Naive thymus-derived CD4-positive, alpha-beta T cell (primary cell): Measurements from ENCODE around the gene WDR7. TPM values are rescaled to one million over a fixed set of nuclear protein-coding genes. Genes with fewer than 3 reads are reported as not detected.
A peak's percentile ranks its signal among the peaks of the same experiment; 100 is the strongest.

Experiments
- ATAC-seq: fragments of 150-1000 bp; cut with Tn5 transposase; 2 replicates; pipeline ENCODE4 v1.10.0; 2021; ENCODE audit warnings: mild to moderate bottlenecking, moderate library complexity
- CTCF ChIA-PET: fragments of 350-600 bp; sonication (Branson Sonifier 250); formaldehyde crosslinking; loops from one replicate; lab custom pipeline; 2021; ENCODE audit warnings: antibody characterized with exemption; lab: Charles Lee
- POLR2A ChIA-PET: fragments of 350-600 bp; sonication (Branson Sonifier 250); formaldehyde crosslinking; loops from one replicate; lab custom pipeline; 2021; ENCODE audit warnings: antibody characterized with exemption, inconsistent platforms; lab: Charles Lee
- DNase-seq, 9 donors: peaks; one replicate each; pipeline versions ENCODE4 v3.0.0 to v3.0.0-alpha.2; 2020 to 2022; ENCODE audit warnings: mixed read lengths in 1 of 9
- H3K27ac ChIP-seq: one replicate; pipeline ENCODE4 v1.7.0; 2013; ENCODE audit warnings: mild to moderate bottlenecking, low read depth, low read length, moderate library complexity
- H3K27me3 ChIP-seq, 2 donors: one replicate each; pipeline ENCODE4 v1.7.0; 2013; ENCODE audit warnings: low read length in 2 of 2, mild to moderate bottlenecking in 2 of 2, moderate library complexity in 2 of 2; ENCODE audit not compliant: control insufficient read depth in 2 of 2, insufficient read depth in 2 of 2
- H3K36me3 ChIP-seq, 3 experiments: 1 replicate in 2 of 3; 2 replicates in 1 of 3; pipeline ENCODE4 v1.7.0; 2013; ENCODE audit warnings: low read length in 3 of 3, mild to moderate bottlenecking in 3 of 3, moderate library complexity in 1 of 3; ENCODE audit not compliant: insufficient read depth in 3 of 3, control insufficient read depth in 2 of 3
- H3K4me1 ChIP-seq, 2 donors: one replicate each; pipeline ENCODE4 v1.7.0; 2013; ENCODE audit warnings: low read length in 2 of 2, mild to moderate bottlenecking in 2 of 2, moderate library complexity in 1 of 2; ENCODE audit not compliant: control insufficient read depth in 2 of 2, insufficient read depth in 2 of 2
- H3K4me3 ChIP-seq: 2 replicates; pipeline ENCODE4 v1.7.0; 2013; ENCODE audit warnings: mild to moderate bottlenecking, low read length
- H3K9me3 ChIP-seq, 3 experiments: 1 replicate in 2 of 3; 2 replicates in 1 of 3; pipeline ENCODE4 v1.7.0; 2013; ENCODE audit warnings: low read length in 3 of 3; ENCODE audit not compliant: control insufficient read depth in 2 of 3
- H3K27ac Mint-ChIP-seq, 9 donors: one replicate each; pipeline ENCODE4 v1.8.0; 2020 to 2022; ENCODE audit warnings: mixed read lengths in 9 of 9, mild to moderate bottlenecking in 8 of 9, moderate library complexity in 5 of 9, inconsistent platforms in 2 of 9
- H3K27me3 Mint-ChIP-seq, 5 donors: one replicate each; pipeline ENCODE4 v1.8.0; 2021 to 2022; ENCODE audit warnings: mixed read lengths in 5 of 5, mild to moderate bottlenecking in 1 of 5
- H3K36me3 Mint-ChIP-seq, 5 donors: one replicate each; pipeline ENCODE4 v1.8.0; 2020 to 2022; ENCODE audit warnings: mixed read lengths in 5 of 5, mild to moderate bottlenecking in 3 of 5, inconsistent platforms in 1 of 5
- H3K4me1 Mint-ChIP-seq, 7 donors: one replicate each; pipeline ENCODE4 v1.8.0; 2020 to 2022; ENCODE audit warnings: mixed read lengths in 7 of 7, mild to moderate bottlenecking in 3 of 7, inconsistent platforms in 1 of 7
- H3K4me3 Mint-ChIP-seq, 10 donors: one replicate each; pipeline ENCODE4 v1.8.0; 2020 to 2022; ENCODE audit warnings: mild to moderate bottlenecking in 10 of 10, mixed read lengths in 10 of 10, moderate library complexity in 6 of 10, inconsistent platforms in 2 of 10
- H3K9me3 Mint-ChIP-seq, 11 donors: one replicate each; pipeline ENCODE4 v1.8.0; 2020 to 2022; ENCODE audit warnings: mixed read lengths in 11 of 11, mild to moderate bottlenecking in 4 of 11, inconsistent platforms in 1 of 11, moderate library complexity in 1 of 11
- intact Hi-C, 2 donors: fragments of 100-400 bp; cut with micrococcal nuclease; formaldehyde crosslinking; loops; one replicate each; pipeline ENCODE4 v1.15.1; 2023
- polyA plus RNA-seq, 2 donors: library from polyadenylated mRNA; unstranded; fragments of 300-500 nt; fragmentation: Illumina TruSeq; gene quantifications; one replicate each; pipeline ENCODE4 v1.2.3, GENCODE V29; 2021
- total RNA-seq, 6 experiments: library from RNA in 5 of 6; stranded (reverse) in 5 of 6; gene quantifications; 1 replicate in 5 of 6; 2 replicates in 1 of 6; pipeline ENCODE4 v1.2.3 and lab custom pipeline; 2021 to 2026

Gene WDR7
- total and polyA plus RNA-seq, 7 experiments from 2014 or later, result 28.3 to 59.8 (median 50.1) TPM

GRCh38 chr18:57062844-57063243 is 411.7 kb downstream of the WDR7 start:
- no peaks in the 10 kb centered on the region for H3K27me3 ChIP-seq
- H3K9me3 ChIP-seq, result no peaks in the 10 kb centered on the region
- ATAC-seq, result no peak
- H3K4me3 Mint-ChIP-seq, result no peak overlapping the region
- peaks cover 0 to 3% (median 0%) of the 10 kb centered on the region in 11 donors for H3K9me3 Mint-ChIP-seq
- CTCF ChIA-PET, result no interaction called here
- no peaks in the 10 kb centered on the region for H3K4me1 ChIP-seq
- H3K4me1 Mint-ChIP-seq, result peaks cover 0 to 2% (median 0%) of the 10 kb centered on the region in 7 donors
- H3K4me3 ChIP-seq, result no peak overlapping the region
- no peak overlapping the region for H3K27ac Mint-ChIP-seq
- no peaks in the 10 kb centered on the region for H3K36me3 ChIP-seq
- no peaks in the 10 kb centered on the region for H3K36me3 Mint-ChIP-seq
- no peak for DNase-seq
- H3K27ac ChIP-seq, result no peak overlapping the region
- H3K27me3 Mint-ChIP-seq, result peaks cover 0 to 14% (median 7%) of the 10 kb centered on the region in 5 donors
- POLR2A ChIA-PET, result no interaction called here
- intact Hi-C loops, result no loop called here

GRCh38 chr18:57063601-57064103 is 412.5 kb downstream of the WDR7 start:
- DNase-seq (no peak), ATAC-seq (no peak)
- H3K9me3 ChIP-seq, result no peaks in the 10 kb centered on the region
- H3K27me3 ChIP-seq, result no peaks in the 10 kb centered on the region
- no peak overlapping the region for H3K4me3 ChIP-seq
- H3K36me3 ChIP-seq, result no peaks in the 10 kb centered on the region
- intact Hi-C loops, result no loop called here
- ChIA-PET CTCF (no interaction called here), POLR2A (no interaction called here)
- Mint-ChIP-seq H3K36me3 (no peaks in the 10 kb centered on the region), H3K4me3 (no peak overlapping the region), H3K9me3 (no peaks in the 10 kb centered on the region), H3K4me1 (no peaks in the 10 kb centered on the region), H3K27ac (no peak overlapping the region), H3K27me3 (peaks cover 0 to 8% (median under 1%) of the 10 kb centered on the region in 5 donors)
- H3K27ac ChIP-seq, result no peak overlapping the region
- no peaks in the 10 kb centered on the region for H3K4me1 ChIP-seq

DNA sequence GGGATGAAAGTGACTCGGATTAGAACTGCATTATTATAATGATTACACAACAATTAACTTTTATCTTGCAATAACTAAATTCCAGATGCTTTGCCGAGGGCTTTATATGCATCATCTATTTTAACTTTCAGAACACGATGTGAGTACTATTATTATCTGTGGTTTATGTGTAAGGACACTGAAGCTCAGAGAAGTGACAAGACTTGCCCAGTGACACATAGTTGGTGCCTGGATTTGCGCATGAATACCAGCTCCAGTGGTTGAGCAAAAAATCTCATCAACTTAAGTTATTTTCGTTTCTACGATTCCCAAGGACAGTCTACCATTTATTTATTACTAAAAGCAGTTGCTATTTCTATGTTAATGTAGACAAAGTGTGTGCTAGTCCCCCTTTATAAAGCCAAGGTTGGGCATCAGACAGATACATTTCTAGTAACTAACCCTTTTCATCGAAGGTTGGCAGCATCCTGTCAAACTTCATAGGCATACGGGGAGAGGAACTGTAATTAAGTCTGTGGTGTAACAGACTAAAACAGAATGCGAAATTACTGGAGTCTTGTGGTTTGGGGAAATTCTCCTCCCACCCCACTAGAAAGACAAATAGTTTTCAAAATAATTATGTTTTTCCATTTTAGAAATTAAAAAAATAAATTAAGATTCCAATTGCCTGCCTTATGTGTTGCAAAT is 422.5 kb downstream of the WDR7 start:
- Histone ChIP-seq H3K27ac (no peak overlapping the region), H3K36me3 (no peaks in the 10 kb centered on the region), H3K27me3 (no peaks in the 10 kb centered on the region), H3K9me3 (no peaks in the 10 kb centered on the region), H3K4me3 (no peak overlapping the region), H3K4me1 (peaks cover 0 to 9% of the 10 kb centered on the region in 2 donors)
- ChIA-PET POLR2A (no interaction called here), CTCF (no interaction called here)
- H3K27me3 Mint-ChIP-seq, result peaks cover 0 to 23% (median 14%) of the 10 kb centered on the region in 5 donors
- no peak for ATAC-seq
- intact Hi-C loops, result no loop called here
- H3K4me1 Mint-ChIP-seq, result peaks cover 0 to 10% (median 8%) of the 10 kb centered on the region in 7 donors
- H3K36me3 Mint-ChIP-seq, result no peaks in the 10 kb centered on the region
- no peak overlapping the region for H3K4me3 Mint-ChIP-seq
- no peaks in the 10 kb centered on the region for H3K9me3 Mint-ChIP-seq
- H3K27ac Mint-ChIP-seq, result no peak overlapping the region
- no peak for DNase-seq

- no peak overlapping the region for H3K4me3 ChIP-seq
- intact Hi-C loops, result no loop called here
- H3K9me3 ChIP-seq, result no peaks in the 10 kb centered on the region
- Mint-ChIP-seq H3K27me3 (peaks cover 8 to 17% (median 13%) of the 10 kb centered on the region in 5 donors), H3K27ac (no peak overlapping the region), H3K9me3 (peaks cover 0 to 4% (median 0%) of the 10 kb centered on the region in 11 donors), H3K4me3 (no peak overlapping the region), H3K4me1 (peaks cover 0 to 10% (median 8%) of the 10 kb centered on the region in 7 donors), H3K36me3 (peaks cover 0 to 4% (median 0%) of the 10 kb centered on the region in 5 donors)
- no peaks in the 10 kb centered on the region for H3K27me3 ChIP-seq
- ChIA-PET POLR2A (no interaction called here), CTCF (no interaction called here)
- H3K36me3 ChIP-seq, result no peaks in the 10 kb centered on the region
- H3K27ac ChIP-seq, result no peak overlapping the region
- ATAC-seq, result no peak
- peaks cover 0 to 9% of the 10 kb centered on the region in 2 donors for H3K4me1 ChIP-seq
- DNase-seq, result no peak
Observed at GRCh38 chr18:57075716-57076400, 424.7 kb downstream of the WDR7 start.

DNA sequence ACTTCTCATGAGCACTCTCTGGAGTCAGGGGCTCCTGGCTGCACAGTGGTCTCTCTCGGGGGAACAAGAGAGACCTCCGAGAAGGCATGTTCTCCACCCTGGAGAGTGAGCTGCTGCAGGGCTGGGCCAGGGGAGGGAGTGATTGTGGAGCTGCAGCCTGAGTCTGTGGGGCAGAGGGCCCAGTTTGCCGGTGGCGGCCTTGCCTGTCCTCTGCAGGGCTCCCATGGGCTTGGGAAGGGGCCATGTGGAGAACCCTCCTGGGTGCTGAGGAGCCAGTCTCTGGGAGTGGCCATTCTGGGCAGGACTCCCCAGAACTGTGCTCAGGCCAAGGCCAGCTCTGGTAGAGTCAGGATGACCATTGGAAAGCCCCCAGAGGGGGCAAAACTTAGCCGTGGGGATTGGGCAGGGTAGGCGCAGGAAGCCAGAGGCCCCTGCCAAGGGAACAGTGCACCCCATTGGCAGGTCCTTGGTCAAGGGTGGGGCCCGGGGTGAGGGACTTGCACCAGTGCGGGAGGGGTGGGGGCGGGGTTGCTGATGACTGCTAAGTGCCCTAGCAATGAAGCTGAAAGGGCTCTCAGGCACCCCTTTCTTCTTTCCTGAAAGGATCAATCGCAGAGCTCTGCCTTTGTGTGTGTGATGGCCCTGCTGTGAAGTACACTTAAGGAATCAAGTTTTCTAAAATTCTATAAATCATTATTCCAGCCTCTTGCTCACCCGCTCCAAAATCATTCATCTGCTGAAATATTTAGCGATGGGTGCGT is 426.0 kb downstream of the WDR7 start:
- no peak overlapping the region for H3K27ac ChIP-seq
- DNase-seq (no peak), ATAC-seq (no peak)
- H3K9me3 Mint-ChIP-seq, result peaks cover 0 to 5% (median 0%) of the 10 kb centered on the region in 11 donors
- peaks cover 0 to 9% of the 10 kb centered on the region in 2 donors for H3K4me1 ChIP-seq
- CTCF ChIA-PET, result no interaction called here
- no peak overlapping the region for H3K27ac Mint-ChIP-seq
- H3K27me3 ChIP-seq, result no peaks in the 10 kb centered on the region
- no peaks in the 10 kb centered on the region for H3K9me3 ChIP-seq
- H3K4me1 Mint-ChIP-seq, result peaks cover 0 to 10% (median 8%) of the 10 kb centered on the region in 7 donors
- no peaks in the 10 kb centered on the region for H3K36me3 ChIP-seq
- H3K4me3 Mint-ChIP-seq, result peak overlapping the region in 2 of 10 donors; percentile 41 to 67
- peaks cover 0 to 4% (median 0%) of the 10 kb centered on the region in 5 donors for H3K36me3 Mint-ChIP-seq
- H3K4me3 ChIP-seq, result no peak overlapping the region
- POLR2A ChIA-PET, result no interaction called here
- intact Hi-C loops, result no loop called here
- peaks cover 8 to 21% (median 10%) of the 10 kb centered on the region in 5 donors for H3K27me3 Mint-ChIP-seq

GRCh38 chr18:57077786-57078552 is 426.8 kb downstream of the WDR7 start:
- intact Hi-C loops, result no loop called here
- ChIA-PET POLR2A (no interaction called here), CTCF (no interaction called here)
- Mint-ChIP-seq H3K36me3 (peaks cover 0 to 4% (median 0%) of the 10 kb centered on the region in 5 donors), H3K27me3 (peaks cover 3 to 20% (median 9%) of the 10 kb centered on the region in 5 donors), H3K9me3 (peaks cover 0 to 13% (median 2%) of the 10 kb centered on the region in 11 donors), H3K27ac (no peak overlapping the region), H3K4me1 (peaks cover 0 to 10% (median 8%) of the 10 kb centered on the region in 7 donors), H3K4me3 (peak overlapping the region in 2 of 10 donors; percentile 41 to 67)
- no peak overlapping the region for H3K27ac ChIP-seq
- H3K4me3 ChIP-seq, result no peak overlapping the region
- H3K4me1 ChIP-seq, result peaks cover 0 to 9% of the 10 kb centered on the region in 2 donors
- ATAC-seq, result peak; percentile 60
- no peaks in the 10 kb centered on the region for H3K36me3 ChIP-seq
- no peaks in the 10 kb centered on the region for H3K9me3 ChIP-seq
- DNase-seq, result peak in 1 of 9 donors; percentile 37
- no peaks in the 10 kb centered on the region for H3K27me3 ChIP-seq
